NK-92 (cell line): Measurements from ENCODE around the gene CDH9.
"Not testable (repeated sequence)": the region's sequence is repeated elsewhere in the genome, so short reads cannot be mapped to it uniquely, and the experiment has no call there.

Experiments
- DNase-seq: peaks from one replicate; lab custom pipeline; 2025; ENCODE audit not compliant: unreplicated experiment; lab: John Stamatoyannopoulos, UW

The CDH9 gene

DNA sequence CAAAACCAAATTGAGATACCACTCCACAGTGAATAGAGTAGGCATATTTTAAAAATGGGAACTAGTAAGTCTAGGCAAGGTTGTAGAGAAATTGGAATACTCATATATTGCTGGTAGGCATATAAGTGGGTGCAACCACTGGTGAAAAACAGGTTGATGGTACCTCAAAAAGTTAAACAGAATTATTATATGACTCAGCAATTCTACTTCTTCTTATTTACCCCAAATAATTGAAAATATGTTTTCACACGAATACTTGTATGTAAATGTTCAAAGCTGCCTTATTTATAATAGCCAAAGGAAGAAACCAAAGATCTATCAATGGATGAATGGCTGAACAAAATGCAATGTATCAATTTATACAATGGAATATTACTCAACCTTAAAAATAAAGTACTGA lies 79.1 kb downstream of the CDH9 start:
- no peak for DNase-seq

DNA sequence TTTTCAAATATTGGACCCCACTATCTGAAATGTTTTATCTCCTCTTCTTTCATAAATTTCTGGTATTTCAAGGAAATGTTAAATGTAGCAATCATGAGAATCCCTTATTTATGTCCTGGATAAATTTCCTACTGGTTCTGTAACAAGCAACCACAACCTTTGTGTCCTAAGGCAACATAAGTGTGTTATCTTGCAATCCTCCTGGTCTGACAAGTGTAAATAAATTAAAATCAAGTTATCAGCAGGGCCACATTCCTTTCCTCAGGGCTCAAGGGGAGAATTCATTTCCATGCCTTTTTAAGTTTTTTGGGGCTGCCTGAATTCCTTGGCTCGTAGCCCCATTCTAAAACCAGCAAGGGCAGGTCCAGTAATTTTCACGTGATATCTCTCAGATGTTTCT lies 83.2 kb downstream of the CDH9 start:
- no peak for DNase-seq

DNA sequence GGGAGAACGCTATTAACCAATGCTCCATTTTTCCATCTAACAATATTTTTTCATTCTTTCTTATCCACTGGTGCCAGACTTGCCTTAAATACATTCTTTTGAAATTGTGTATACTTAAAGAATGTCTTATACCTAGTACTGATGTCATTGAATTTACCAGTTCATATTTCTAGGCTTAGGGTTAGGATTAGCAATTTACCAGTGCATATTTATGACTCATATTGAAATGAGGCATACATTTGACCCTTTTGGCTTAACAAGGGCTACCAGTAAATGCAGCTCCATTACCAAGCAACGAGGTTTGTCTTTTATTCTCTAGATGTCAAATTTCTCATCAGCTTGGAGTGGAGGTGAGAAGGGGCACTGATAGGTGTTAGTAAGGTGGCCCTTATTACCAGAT lies 89.5 kb downstream of the CDH9 start:
- DNase-seq, result no peak

DNA sequence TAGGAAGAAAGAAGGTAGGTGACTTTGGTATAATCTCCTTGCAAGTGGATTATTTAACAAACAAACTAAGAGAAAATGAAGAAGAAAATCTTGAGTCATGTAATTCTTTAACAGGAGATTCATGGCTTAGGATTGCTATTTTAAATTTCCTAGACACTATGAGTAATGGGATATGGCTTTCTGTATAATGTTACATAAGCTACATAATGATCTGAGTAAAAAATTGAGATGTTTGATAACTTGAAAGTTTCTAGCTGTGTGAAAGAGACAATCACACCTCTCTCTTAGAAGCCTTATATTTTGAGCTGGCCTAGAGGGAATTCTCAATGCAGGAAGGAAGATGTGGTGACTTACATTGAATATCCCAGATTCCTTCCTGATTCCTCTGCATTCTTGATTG lies 92.5 kb downstream of the CDH9 start:
- DNase-seq, result no peak

DNA sequence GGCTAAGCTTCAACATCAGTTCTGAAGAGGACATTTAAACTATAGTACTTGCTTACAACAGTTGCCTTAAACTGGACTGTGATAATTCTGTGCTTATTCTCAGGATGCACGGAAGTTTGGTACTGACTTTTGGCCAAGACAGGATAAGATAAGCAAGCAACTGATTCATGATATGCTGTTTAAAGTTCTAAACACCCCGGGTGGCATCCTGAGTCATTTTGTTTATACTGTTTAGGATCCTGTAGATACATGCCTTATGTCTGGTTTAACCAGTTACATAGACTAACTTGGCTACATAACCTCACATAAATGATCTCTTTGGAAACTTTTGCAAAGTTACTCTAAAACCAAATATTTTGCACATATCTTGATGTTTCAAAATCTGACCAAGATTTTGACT lies 95.9 kb downstream of the CDH9 start:
- DNase-seq, result no peak

DNA sequence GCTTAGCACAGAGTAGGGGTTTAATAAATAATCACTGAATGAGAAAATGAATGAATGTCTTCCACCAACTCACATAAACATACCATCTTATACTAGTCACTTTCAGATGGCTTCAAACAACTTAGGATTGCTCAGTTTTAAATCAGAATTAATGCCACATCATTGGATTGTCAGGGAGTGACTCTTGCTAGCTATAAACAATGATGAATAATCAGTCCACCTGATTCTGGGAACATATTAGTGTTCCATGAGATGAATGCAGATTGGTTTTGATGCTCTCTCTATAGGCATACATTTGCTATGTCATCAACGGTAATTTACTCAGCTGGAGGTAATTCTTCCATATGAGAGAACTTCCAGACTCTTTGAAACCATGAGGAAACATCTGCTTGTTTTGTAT lies 97.4 kb downstream of the CDH9 start:
- DNase-seq, result no peak

DNA sequence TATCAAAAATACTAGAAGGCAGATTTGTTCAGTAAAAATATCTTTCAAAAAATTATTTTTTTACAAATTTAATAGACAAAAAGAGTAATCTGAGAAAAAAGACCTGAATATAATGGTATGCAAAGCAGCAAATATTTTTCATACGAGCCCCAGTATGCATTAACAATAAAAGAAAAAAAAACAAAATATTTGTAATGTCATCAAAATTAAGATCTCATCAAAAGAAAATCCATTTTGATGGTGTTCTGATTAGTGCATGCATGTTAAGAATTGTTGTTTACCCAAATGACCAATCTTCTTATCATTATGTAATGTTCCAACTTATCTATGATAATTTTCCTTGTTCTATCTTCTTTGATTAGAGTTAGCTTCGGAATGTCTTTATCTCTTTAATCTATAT lies 106.1 kb downstream of the CDH9 start:
- DNase-seq, result no peak

DNA sequence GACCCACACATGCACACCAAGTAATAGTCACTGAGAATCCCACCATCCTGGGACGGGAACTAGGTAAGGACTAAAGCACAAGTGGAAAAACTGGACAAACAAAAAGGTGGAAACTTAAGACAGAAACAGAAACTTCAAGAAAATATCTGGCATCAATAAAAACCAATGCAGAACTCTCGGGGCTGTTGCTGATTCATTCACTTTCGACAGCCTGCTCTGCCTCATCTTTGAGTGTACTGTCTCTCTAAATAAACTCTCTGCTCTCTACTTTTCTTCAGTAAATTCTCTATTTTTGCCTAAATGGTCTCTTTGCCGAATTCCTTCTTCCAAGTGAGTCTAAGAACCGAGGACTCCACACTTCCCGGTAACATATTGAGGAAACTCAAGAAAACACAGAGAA lies 116.9 kb downstream of the CDH9 start:
- DNase-seq, result no peak

DNA sequence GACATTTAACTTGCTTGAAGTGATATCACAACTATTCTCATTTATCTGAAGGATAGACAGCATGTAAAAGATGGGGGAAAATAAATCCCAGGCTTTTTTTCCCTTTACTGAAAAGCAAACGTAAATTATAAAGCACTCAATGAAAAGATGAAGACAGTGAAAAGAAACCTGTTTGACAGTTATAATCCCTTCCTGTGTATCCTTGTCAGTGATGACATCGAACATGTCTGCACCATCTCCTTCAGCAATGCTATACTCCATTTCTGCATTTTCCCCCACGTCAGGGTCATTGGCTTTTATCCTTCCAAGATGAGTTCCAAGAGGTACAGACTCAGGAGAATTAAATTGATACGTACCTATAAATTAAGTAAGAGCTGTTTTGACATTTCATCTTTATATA lies 134.9 kb downstream of the CDH9 start:
- no peak for DNase-seq

DNA sequence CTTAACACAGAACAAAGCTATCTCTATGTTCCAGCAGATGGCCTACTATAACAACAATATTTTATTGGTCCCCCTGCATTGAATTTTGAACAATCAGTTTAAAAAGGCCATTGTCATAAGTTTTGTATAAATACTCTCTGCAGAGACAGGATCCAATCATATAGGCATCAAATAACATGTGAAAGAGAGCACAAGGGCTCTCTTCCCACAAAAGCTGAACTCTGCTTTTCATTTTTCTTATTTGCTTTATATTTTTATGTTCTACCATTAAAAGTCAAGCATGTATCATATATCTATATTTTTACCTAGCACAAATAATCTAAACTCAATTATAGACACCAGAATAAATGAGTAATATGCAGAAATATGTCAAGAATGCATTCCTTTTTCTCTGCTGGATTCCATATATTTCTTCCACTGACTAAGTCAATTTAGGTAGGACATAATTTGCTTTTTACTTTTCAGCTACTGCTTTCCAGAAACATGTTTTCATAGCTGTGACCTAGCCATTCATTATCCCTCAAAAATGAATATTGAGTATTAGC lies 143.6 kb downstream of the CDH9 start:
- DNase-seq, result no peak

DNA sequence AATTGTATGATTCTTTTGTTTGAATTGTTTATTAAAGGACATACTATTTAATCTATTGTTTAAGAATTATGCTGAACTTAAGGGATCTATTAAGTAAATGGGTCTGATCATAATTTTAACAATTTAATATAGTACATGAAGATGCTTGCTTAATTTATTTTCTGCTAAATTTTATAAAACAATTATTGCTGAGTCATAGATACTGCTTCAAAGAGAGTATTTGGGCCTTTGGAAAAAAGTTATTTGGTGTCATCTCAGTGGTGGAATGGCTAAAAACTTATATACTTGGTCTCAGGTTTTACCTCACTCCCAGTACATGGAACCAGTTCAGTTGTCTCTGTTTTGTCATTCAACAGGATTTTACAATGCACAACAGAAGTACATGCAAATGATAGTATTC lies 145.3 kb downstream of the CDH9 start:
- DNase-seq, result no peak

DNA sequence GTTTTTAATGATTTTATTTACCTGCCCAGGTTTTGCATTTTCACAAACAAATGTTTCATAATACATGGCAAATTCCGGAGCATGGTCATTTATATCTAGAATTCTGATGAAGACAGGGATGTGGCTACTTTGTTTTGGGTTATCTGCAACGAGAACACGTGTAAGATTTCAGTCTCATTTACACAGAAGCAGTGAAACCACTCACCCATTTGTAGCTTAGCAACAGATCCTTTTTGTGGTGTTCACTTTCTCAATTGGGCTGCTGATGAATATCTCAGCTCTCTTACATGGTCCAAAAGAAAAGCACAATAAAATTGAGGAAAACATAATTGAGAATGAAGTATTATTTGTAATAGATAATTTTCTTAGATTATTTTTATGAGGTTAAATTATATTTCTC lies 148.6 kb downstream of the CDH9 start:
- DNase-seq, result no peak

DNA sequence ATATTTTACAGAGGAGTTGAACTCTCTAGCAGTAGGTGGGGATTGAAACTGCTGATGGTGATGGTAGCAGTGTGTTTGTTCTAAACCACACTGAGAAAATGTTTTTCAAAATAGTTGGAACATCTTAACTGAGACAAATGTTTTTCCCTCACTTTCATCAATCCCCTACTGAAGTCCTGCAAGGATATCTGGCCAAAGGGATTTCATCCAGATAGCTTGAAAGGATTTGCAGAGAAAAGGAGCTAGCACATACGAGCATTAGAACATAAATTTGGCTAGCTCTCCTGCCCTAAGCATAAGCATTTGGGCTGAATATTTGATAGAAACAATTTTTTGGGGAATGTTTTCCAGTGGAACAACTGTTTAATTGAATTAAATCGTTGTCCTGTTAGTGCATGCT lies 153.9 kb downstream of the CDH9 start:
- no peak for DNase-seq

DNA sequence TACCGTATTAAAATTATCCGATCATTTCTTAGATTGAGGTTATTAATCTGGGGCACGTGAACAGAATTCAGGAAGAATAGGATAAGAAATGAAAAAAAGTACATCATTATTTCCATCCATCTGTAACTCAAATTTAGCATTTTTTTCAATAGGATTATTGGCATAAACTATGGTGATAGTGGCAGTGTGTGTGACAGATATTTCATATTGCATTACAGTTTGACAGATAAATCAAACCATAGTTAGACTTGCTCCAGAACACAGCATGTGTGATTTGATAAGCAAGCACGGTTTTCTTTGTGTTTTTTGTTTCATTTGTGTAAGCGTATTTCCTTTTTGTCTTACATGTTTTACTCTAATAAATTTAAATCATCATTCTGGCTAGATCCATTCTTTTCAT lies 155.0 kb downstream of the CDH9 start:
- no peak for DNase-seq

DNA sequence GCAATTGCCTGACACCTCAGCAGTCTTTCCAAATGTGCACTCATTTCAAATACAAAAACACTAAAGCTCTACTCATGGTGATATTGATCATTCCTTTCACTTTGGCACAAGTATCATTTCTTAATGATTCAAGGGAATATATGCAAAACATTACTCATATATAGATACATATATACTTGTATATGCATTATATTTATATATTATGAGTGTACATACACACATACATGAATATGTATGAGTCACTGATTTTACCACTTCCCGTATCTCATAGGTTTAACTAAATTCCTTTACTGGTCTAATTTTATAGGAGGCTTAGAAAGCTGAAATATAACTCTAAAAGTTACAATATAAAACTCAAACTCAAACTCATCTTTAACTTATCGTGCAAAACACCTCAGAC lies 156.5 kb downstream of the CDH9 start:
- no peak for DNase-seq

DNA sequence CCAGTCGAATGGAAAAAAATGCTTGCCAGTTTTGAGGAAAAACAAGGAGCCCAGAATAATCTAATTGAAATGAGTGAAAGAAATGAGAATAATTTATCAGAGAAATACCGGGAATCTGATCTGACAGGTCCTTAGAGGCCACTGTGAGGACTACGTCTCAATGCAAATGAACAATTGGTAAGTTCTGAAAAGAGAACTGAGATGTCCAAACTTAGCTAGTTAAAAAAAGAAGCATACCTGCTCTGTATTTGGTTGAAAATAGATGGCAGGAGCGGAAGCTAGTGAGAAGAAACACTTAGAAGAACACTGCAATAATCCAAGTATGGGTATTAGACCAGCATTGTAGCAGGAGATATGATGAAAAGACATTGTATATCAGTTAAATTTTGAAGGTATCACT lies 161.2 kb downstream of the CDH9 start:
- no peak for DNase-seq

DNA sequence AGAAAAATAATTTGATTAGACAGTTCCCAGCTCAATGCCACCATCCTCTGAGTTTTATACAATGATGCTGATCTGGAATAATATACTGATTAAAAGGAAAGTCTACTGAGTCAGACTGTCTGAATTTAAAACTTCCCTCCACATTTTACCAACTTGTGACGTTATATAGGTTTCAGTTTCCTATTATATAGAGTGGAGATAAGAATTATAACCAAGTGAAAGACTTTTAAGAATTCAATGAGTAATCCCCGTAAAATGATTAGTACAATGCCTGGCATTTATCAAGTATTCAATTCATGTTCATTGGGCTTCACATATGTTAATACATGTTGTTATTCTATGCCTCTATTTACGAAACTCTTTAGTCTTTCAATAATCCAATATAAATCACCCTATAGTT lies 166.0 kb downstream of the CDH9 start:
- no peak for DNase-seq

DNA sequence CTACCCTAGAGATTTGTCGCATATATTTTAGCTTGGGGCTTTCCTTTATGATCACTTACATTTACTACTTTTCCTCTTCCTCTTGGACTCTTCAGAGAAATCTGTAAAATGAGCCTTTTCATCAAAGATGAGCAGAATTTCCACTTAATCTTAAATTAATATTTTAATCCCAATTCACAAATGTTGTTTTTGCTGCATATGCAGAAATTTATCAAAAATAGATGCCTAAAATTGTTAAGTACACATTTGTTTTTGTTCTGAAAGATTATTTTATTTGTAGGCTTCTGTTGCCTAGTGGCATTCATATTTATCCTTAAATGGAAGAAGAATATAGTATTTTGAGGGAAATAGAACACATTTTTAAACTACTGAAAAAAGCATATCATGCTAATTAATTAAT lies 168.6 kb downstream of the CDH9 start:
- DNase-seq, result no peak

DNA sequence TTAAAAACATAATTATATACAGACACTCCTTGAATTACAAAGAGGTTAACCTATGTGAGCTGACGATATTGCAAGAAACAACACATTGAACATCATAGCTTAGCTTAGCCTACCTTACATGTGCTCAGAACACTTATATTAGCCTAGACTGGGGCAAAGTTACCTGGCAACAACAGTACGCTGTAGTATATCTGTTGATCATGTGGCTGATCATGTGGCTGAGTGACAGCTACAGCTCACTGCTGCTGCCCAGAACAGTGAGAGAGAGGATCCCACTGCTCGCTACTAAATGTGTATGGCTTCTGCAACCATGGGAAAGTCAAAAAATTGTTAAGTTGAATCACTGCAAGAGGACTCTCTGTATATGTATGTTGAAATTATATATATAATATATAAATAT lies 169.9 kb downstream of the CDH9 start:
- no peak for DNase-seq

DNA sequence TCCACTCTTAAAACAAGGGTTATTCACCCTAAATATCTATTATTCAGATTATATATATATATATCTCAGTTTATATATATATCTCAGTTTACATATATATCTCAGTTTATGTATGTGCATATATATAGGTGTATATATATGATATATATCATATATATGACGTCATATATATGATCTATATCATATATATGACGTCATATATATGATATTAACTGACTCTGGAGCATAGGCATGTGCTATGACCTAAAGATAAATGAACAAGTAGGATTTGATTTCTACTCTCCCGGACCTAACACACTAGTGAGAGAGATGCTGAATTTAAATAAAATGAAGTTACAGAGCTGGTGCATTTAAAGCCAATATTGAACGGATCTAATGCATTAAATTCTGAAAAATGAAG lies 174.3 kb downstream of the CDH9 start:
- DNase-seq, result no peak

DNA sequence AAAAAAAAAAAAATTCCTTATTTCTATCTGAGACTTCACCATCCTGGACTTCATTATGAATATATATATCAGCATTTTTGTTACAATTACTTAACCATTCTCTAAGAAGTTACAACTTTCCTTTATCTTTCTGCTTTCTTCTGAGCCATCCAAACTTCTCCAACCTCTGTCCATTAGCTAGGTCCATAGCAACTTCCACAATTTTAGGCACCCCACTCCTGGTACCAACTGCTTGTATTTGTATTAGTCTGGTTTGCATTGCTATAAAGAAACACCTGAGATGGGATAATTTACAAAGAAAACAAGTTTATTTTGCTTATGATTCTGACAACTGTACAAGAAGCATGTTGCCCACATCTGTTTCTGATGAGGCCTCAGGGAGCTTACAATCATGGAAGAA lies 182.1 kb downstream of the CDH9 start:
- DNase-seq, result no peak

DNA sequence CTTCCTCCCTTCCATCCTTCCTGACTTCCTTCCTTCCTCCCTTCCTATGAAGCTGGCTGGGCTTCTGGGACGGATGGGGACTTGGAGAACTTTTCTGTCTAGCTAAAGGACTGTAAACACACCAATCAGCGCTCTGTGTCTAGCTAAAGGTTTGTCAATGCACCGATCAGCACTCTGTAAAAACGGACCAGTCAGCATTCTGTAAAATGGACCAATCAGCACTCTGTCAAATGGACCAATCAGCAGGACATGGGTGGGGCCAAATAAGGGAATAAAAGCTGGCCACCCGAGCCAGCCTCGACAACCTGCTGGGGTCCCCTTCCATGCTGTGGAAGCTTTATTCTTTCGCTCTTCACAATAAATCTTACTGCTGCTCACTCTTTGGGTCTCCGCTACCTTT lies 185.9 kb downstream of the CDH9 start:
- not testable (repeated sequence) for DNase-seq

DNA sequence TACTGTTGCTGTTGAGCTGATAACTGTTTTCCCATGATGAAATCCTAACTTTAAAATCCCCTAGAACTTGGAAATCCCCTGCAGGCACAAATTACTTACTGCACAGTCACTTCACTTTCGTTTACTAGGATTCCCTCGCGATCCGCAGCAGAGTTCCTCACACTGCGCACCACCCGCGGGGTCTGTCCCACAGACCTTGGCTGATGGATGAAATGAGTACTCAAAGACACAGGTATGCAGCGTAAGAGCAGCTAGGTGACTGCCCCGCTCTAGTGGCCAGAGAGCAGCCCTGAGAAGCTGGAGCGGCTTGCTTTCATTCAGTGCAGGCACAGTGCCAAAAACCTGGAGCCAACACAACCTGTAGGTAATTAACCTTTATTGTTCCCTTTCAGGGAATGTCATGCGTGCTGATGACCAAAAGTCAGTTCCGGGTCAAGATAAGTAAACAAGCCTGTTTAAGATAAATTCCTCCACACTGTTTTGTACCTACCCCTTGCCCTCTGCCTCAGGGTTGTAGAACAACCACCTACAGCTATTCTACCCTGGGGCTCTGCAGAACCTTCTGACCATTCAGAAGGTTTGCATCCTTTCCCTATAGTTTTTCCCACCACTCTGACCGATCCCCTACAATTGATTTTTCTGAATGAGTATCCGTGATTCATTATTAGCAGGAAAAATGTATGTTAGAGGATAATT lies 191.2 kb downstream of the CDH9 start:
- no peak for DNase-seq
